Endothelial cell of umbilical vein (primary cell): ENCODE measurements around the gene JPH2. TPM values are rescaled to one million over a fixed set of nuclear protein-coding genes. Genes with fewer than 3 reads are reported as not detected.

ENCODE experiments used
- BruUV-seq: library from RNA; stranded (reverse); fragments of 400-500 nt; replicated peaks from 2 replicates; lab custom pipeline; 2021; lab: Mats Ljungman, UMichigan
- CTCF ChIA-PET: fragments of 300-600, 350-600 bp; sonication (Branson Sonifier 250); formaldehyde crosslinking; loops from one replicate; lab custom pipeline; 2021; ENCODE audit warnings: antibody characterized with exemption, inconsistent platforms; lab: Charles Lee
- POLR2A ChIA-PET: fragments of 300-600, 350-600 bp; sonication (Branson Sonifier 250); formaldehyde crosslinking; loops from one replicate; lab custom pipeline; 2021; ENCODE audit warnings: antibody characterized with exemption, inconsistent platforms; lab: Charles Lee
- DNase-seq: peaks from one replicate; pipeline ENCODE4 v3.0.0-alpha.2; 2011; ENCODE audit warnings: low read depth, low spot score
- FAIRE-seq: peaks from 2 replicates; lab custom pipeline; 2011; peaks lifted over from hg19 to GRCh38; lab: Jason Lieb, UNC
- H2AFZ ChIP-seq: 2 replicates; pipeline ENCODE4 v1.6.0; 2012; ENCODE audit warnings: low read depth, low read length, control low read depth, inconsistent platforms
- H3K27ac ChIP-seq: 2 replicates; pipeline ENCODE4 v1.5.1; 2011; ENCODE audit warnings: low read depth, mild to moderate bottlenecking, control low read depth, low read length, moderate library complexity; ENCODE audit not compliant: insufficient read depth
- H3K27me3 ChIP-seq, 2 experiments: 2 replicates each; pipeline versions ENCODE4 v1.6.0 to v1.6.1; 2011; ENCODE audit warnings: low read length in 2 of 2, mixed read lengths in 1 of 2; ENCODE audit not compliant: control insufficient read depth in 2 of 2, insufficient read depth in 2 of 2
- H3K36me3 ChIP-seq, 2 experiments: 2 replicates in 1 of 2; 3 replicates in 1 of 2; pipeline ENCODE4 v1.5.1; 2011; ENCODE audit warnings: low read length in 2 of 2, mild to moderate bottlenecking in 1 of 2, moderate library complexity in 1 of 2; ENCODE audit not compliant: control insufficient read depth in 2 of 2, insufficient read depth in 2 of 2; ENCODE audit errors: extremely low read depth in 1 of 2
- H3K4me1 ChIP-seq: 3 replicates; pipeline ENCODE4 v1.5.1; 2011; ENCODE audit warnings: mild to moderate bottlenecking, low read length; ENCODE audit not compliant: control insufficient read depth, insufficient read depth; ENCODE audit errors: extremely low read depth
- H3K4me2 ChIP-seq: 2 replicates; pipeline ENCODE4 v1.6.1; 2011; ENCODE audit warnings: low read length, control low read depth, mixed read lengths; ENCODE audit not compliant: insufficient read depth
- H3K4me3 ChIP-seq, 3 experiments: fragments of 200-600 bp in 1 of 3; sonication (generic), shearing (Covaris generic) in 1 of 3; replicated peaks in 1 of 3; 2 replicates each; pipeline ENCODE4 v1.5.1; 2011 to 2016; ENCODE audit warnings: control low read depth in 3 of 3, low read length in 3 of 3, mild to moderate bottlenecking in 2 of 3, inconsistent platforms in 1 of 3, low read depth in 1 of 3, moderate library complexity in 1 of 3; ENCODE audit not compliant: insufficient read depth in 1 of 3
- H3K79me2 ChIP-seq: 2 replicates; pipeline ENCODE4 v1.6.0; 2012; ENCODE audit warnings: low read length, inconsistent platforms; ENCODE audit not compliant: control insufficient read depth, insufficient read depth
- H3K9ac ChIP-seq: replicated peaks from 2 replicates; pipeline ENCODE3; 2011; ENCODE audit warnings: low read length, control low read depth; ENCODE audit not compliant: insufficient read depth; ENCODE audit errors: extremely low read depth
- H3K9me1 ChIP-seq: replicated peaks from 3 replicates; pipeline ENCODE4 v1.6.0; 2011; ENCODE audit warnings: mild to moderate bottlenecking, low read length; ENCODE audit not compliant: control insufficient read depth, insufficient read depth; ENCODE audit errors: extremely low read depth
- H3K9me3 ChIP-seq: replicated peaks from 2 replicates; pipeline ENCODE4 v1.5.1; 2012; ENCODE audit warnings: low read length, inconsistent platforms; ENCODE audit not compliant: control insufficient read depth, insufficient read depth
- H4K20me1 ChIP-seq: replicated peaks from 2 replicates; pipeline ENCODE3; 2011; ENCODE audit warnings: mild to moderate bottlenecking, low read length; ENCODE audit not compliant: control insufficient read depth, insufficient read depth; ENCODE audit errors: extremely low read depth
- EZH2 ChIP-seq: IDR thresholded peaks from 2 replicates; pipeline ENCODE4 v1.6.1; 2012; ENCODE audit warnings: borderline replicate concordance, low read depth, mild to moderate bottlenecking, moderate library complexity, low read length, inconsistent platforms; ENCODE audit not compliant: severe bottlenecking
- FOS ChIP-seq: IDR thresholded peaks from 2 replicates; pipeline ENCODE4 v1.6.1; 2011; ENCODE audit warnings: mild to moderate bottlenecking, low read length, moderate library complexity, borderline replicate concordance; ENCODE audit not compliant: insufficient read depth
- GATA2 ChIP-seq: IDR thresholded peaks from 2 replicates; pipeline ENCODE4 v1.7.0; 2011; ENCODE audit warnings: low read depth, mild to moderate bottlenecking, moderate library complexity, mixed read lengths, low read length; ENCODE audit not compliant: insufficient read length, insufficient read depth
- JUN ChIP-seq: IDR thresholded peaks from 2 replicates; pipeline ENCODE4 v1.6.1; 2011; ENCODE audit warnings: borderline replicate concordance, low read depth; ENCODE audit not compliant: insufficient read length, insufficient read depth
- MAX ChIP-seq: IDR thresholded peaks from 2 replicates; pipeline ENCODE4 v1.6.1; 2011; ENCODE audit not compliant: insufficient read depth, insufficient read length
- MYC ChIP-seq: IDR thresholded peaks from one replicate; pipeline ENCODE4 v1.6.1; 2011; ENCODE audit warnings: mild to moderate bottlenecking, low read depth, low read length
- POLR2A ChIP-seq: IDR thresholded peaks from 2 replicates; pipeline ENCODE4 v1.6.1; 2012; ENCODE audit warnings: low read depth, mild to moderate bottlenecking, control low read depth, low read length
- POLR2AphosphoS5 ChIP-seq: IDR thresholded peaks from 2 replicates; pipeline ENCODE4 v1.6.1; 2012; ENCODE audit warnings: low read depth, mild to moderate bottlenecking, control low read depth, low read length, moderate library complexity; ENCODE audit not compliant: insufficient read depth
- dilution Hi-C: fragments of 300-500 bp; cut with MboI; formaldehyde crosslinking; loops from one replicate; pipeline ENCODE4 v1.15.0; 2019; ENCODE audit warnings: low sequenced_read_pairs; ENCODE audit not compliant: extremely low pct_ligation_motif_present
- intact Hi-C: fragments of 100-400 bp; cut with micrococcal nuclease; formaldehyde crosslinking; loops from one replicate; pipeline ENCODE4 v1.10.0; 2022
- polyA plus RNA-seq, 4 experiments: library from polyadenylated mRNA; depleted of rRNA in 3 of 4; stranded (reverse) in 3 of 4; unstranded in 1 of 4; fragments of >200 nt; gene quantifications; 2 replicates each; pipeline versions ENCODE4 v1.2.1 to v1.2.3, GENCODE V29; 2011 to 2012; ENCODE audit warnings: missing spikeins in 1 of 4
- total RNA-seq: library from RNA; stranded (reverse); gene quantifications from 2 replicates; pipeline ENCODE4 v1.2.3, GENCODE V29; 2021
- TF ChIP-seq, protein P1 (sequence below), 2 donors: IDR thresholded peaks; 1 replicate in 1 of 2; 2 replicates in 1 of 2; pipeline ENCODE4 v1.5.1; 2011; ENCODE audit warnings: low read length in 2 of 2, mild to moderate bottlenecking in 2 of 2, moderate library complexity in 2 of 2, control low read depth in 1 of 2, inconsistent platforms in 1 of 2, low read depth in 1 of 2; ENCODE audit not compliant: insufficient read depth in 1 of 2; ENCODE audit errors: extremely low read depth in 1 of 2

JPH2 gene
- total and polyA plus RNA-seq, 2 donors (not counting 3 experiments of a cell fraction or from before 2014, with no cell fraction given) = not detected

DNA sequence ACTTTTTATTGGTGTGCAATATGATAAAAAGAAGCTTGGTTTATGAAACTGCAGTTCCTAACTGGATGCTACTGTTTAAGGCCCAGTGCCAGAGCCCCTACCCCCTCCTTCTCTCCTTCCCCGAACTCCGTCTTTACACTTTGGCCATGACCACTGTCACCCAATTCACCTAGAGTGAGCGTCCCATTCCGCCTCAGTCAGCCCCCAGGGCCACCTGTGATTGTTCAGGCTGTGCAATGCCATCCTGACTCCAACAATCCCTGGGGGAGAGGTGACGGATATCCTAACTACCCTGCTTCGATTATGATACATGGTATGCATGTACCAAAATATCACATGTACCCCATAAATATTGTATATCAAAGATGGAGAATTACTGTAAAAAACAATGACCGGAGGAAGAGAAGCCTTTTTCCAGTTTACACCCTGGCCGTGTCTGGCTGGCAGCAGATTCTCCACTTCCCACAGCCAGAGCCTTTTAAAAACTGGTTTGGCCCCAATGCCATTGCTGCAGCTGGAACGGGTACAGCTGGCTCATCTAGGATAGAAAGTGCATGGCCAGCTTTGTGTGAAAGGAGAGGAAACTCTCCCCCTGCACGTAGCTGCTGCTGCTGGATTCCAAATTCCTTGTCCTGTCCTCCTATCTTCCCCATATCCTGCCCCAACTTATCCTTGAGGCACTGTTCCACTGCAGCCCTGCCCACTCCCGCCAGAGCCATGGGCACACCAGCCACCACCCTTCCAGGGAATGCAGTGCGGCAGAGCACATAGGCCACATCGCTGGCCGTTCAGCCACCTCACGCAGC is 99.7 kb downstream of the JPH2 start:
- Histone ChIP-seq H3K27ac (no peak overlapping the region), H3K4me3 (no peak overlapping the region), H3K9me1 (no peaks in the 10 kb centered on the region), H4K20me1 (no peaks in the 10 kb centered on the region), H2AFZ (no peak overlapping the region), H3K79me2 (no peaks in the 10 kb centered on the region), H3K4me1 (no peaks in the 10 kb centered on the region), H3K4me2 (no peak overlapping the region), H3K36me3 (no peaks in the 10 kb centered on the region), H3K27me3 (peaks cover 0 to 2% of the 10 kb centered on the region in 2 experiments), H3K9ac (no peak overlapping the region), H3K9me3 (no peaks in the 10 kb centered on the region)
- POLR2A ChIA-PET = no interaction called here
- intact Hi-C loops (no loop called here), dilution Hi-C loops (no loop called here)
- CTCF ChIA-PET = interaction anchor here (1.1 kb wide), 1 partner anchor 176 kb away, joined by 3 read pairs; no protein-coding TSS in a partner anchor
- DNase-seq (no peak), FAIRE-seq (no peak)
- no TSS peak for BruUV-seq
- TF ChIP-seq POLR2AphosphoS5 (no peak), MAX (no peak), JUN (no peak), POLR2A (no peak), FOS (no peak), GATA2 (no peak), MYC (no peak), EZH2 (no peak)
- TF ChIP-seq, protein P1, sequence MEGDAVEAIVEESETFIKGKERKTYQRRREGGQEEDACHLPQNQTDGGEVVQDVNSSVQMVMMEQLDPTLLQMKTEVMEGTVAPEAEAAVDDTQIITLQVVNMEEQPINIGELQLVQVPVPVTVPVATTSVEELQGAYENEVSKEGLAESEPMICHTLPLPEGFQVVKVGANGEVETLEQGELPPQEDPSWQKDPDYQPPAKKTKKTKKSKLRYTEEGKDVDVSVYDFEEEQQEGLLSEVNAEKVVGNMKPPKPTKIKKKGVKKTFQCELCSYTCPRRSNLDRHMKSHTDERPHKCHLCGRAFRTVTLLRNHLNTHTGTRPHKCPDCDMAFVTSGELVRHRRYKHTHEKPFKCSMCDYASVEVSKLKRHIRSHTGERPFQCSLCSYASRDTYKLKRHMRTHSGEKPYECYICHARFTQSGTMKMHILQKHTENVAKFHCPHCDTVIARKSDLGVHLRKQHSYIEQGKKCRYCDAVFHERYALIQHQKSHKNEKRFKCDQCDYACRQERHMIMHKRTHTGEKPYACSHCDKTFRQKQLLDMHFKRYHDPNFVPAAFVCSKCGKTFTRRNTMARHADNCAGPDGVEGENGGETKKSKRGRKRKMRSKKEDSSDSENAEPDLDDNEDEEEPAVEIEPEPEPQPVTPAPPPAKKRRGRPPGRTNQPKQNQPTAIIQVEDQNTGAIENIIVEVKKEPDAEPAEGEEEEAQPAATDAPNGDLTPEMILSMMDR (IDR thresholded peaks at IDR 0.05; ENCODE audit: extremely low read depth in 1 of 2, insufficient read depth in 1 of 2, low read depth in 1 of 2, low read length in 2 of 2) = no peak
